Measurements from ENCODE around the gene ZNF536. TPM values are rescaled to one million over a fixed set of nuclear protein-coding genes. Genes with fewer than 3 reads are reported as not detected.

ZNF536 gene
- total and polyA plus RNA-seq, 2 donors (not counting 3 experiments of a cell fraction or from before 2014, with no cell fraction given), result not detected

- BruUV-seq (replicated peaks), result no TSS peak
- H3K4me3 ChIP-seq (replicated peaks in 1 of 3; ENCODE audit: insufficient read depth in 1 of 3, low read depth in 1 of 3, low read length in 3 of 3), result no peak overlapping the region
- no peaks in the 10 kb centered on the region for H3K79me2 ChIP-seq (ENCODE audit: control insufficient read depth, insufficient read depth, low read length)
- H3K4me2 ChIP-seq (ENCODE audit: insufficient read depth, low read length), result no peak overlapping the region
- POLR2A ChIA-PET, result no interaction called here
- H4K20me1 ChIP-seq (replicated peaks; ENCODE audit: control insufficient read depth, extremely low read depth, insufficient read depth, low read length), result no peaks in the 10 kb centered on the region
- dilution Hi-C loops (cut with MboI; ENCODE audit: extremely low pct_ligation_motif_present, low sequenced_read_pairs), result no loop called here
- TF ChIP-seq POLR2AphosphoS5 (IDR thresholded peaks at IDR 0.05; ENCODE audit: insufficient read depth, low read depth, low read length) (no peak), POLR2A (IDR thresholded peaks at IDR 0.05; ENCODE audit: low read depth, low read length) (no peak), GATA2 (IDR thresholded peaks at IDR 0.05; ENCODE audit: insufficient read depth, insufficient read length, low read depth, low read length) (no peak), CTCF (IDR thresholded peaks at IDR 0.05; ENCODE audit: extremely low read depth in 1 of 2, insufficient read depth in 1 of 2, low read depth in 1 of 2, low read length in 2 of 2) (no peak), MYC (IDR thresholded peaks at IDR 0.05; ENCODE audit: low read depth, low read length) (no peak), MAX (IDR thresholded peaks at IDR 0.05; ENCODE audit: insufficient read depth, insufficient read length) (no peak), EZH2 (IDR thresholded peaks at IDR 0.05; ENCODE audit: borderline replicate concordance, low read depth, low read length, severe bottlenecking) (no peak), JUN (IDR thresholded peaks at IDR 0.05; ENCODE audit: borderline replicate concordance, insufficient read depth, insufficient read length, low read depth) (no peak)
- H3K36me3 ChIP-seq (ENCODE audit: control insufficient read depth in 2 of 2, extremely low read depth in 1 of 2, insufficient read depth in 2 of 2, low read length in 2 of 2), result no peaks in the 10 kb centered on the region
- no peak overlapping the region for H3K9ac ChIP-seq (replicated peaks; ENCODE audit: extremely low read depth, insufficient read depth, low read length)
- H2AFZ ChIP-seq (ENCODE audit: low read depth, low read length), result no peak overlapping the region
- no peaks in the 10 kb centered on the region for H3K27me3 ChIP-seq (ENCODE audit: control insufficient read depth in 2 of 2, insufficient read depth in 2 of 2, low read length in 2 of 2)
- CTCF ChIA-PET, result no interaction called here
- intact Hi-C loops (cut with micrococcal nuclease), result no loop called here
- H3K9me3 ChIP-seq (replicated peaks; ENCODE audit: control insufficient read depth, insufficient read depth, low read length), result peaks cover 3% of the 10 kb centered on the region
- FAIRE-seq (no peak), DNase-seq (ENCODE audit: low read depth, low spot score) (no peak)
- no peaks in the 10 kb centered on the region for H3K4me1 ChIP-seq (ENCODE audit: control insufficient read depth, extremely low read depth, insufficient read depth, low read length)
- no peak overlapping the region for H3K27ac ChIP-seq (ENCODE audit: insufficient read depth, low read depth, low read length)
- H3K9me1 ChIP-seq (replicated peaks; ENCODE audit: control insufficient read depth, extremely low read depth, insufficient read depth, low read length), result no peaks in the 10 kb centered on the region
Observed at GRCh38 chr19:30358319-30358718, 13.9 kb upstream of the ZNF536 start.
